HG02759 (cell line): Measurements from ENCODE around the gene MAB21L4.

ENCODE experiments used
- ATAC-seq: cut with Tn5 transposase; IDR thresholded peaks from one replicate; pipeline ENCODE4 v1.9.1; 2021; ENCODE audit warnings: mild to moderate bottlenecking, moderate library complexity; ENCODE audit not compliant: unreplicated experiment

Gene MAB21L4

DNA sequence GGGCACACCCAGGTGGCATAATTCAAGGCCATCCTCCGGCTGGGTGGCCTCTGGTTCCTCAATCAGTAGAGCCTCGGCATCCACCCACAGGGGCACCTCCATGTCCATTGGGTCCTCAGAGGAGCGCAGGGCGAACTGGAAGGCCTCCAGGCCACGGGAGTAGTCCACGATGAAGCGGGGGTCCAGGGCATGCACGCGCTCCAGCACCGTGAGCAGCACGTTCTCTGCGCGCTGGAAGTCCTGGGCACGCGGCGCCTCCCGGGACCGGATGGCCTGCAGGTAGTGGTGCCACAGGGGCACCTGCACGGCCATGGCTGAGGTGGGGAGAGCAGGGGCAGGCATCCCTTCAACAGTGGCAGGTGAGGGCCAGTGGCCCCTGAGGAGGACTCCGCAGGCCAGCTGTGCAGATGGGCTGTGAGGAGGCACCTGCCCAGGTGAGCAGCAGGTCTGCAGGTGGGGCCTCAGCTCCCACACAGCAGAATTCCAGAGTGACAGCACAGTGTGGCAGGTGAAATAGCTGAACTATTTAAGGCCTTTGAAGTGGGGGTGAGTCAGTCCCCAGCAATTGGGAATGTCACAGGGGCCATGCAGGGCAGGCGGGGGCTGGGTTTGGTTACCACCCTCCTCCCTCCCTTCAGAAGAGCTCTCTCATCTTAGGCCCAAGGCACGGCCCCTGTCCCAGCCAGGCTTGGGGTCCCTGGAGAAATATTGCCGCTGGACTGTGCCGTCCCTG is at the start of gene MAB21L4:
Gene MAB21L4, minus strand, starts transcription at position 501 of the 733 bp plus-strand sequence. Its CDS starts 159 bp downstream, at position 342.
- ATAC-seq: no peak

DNA sequence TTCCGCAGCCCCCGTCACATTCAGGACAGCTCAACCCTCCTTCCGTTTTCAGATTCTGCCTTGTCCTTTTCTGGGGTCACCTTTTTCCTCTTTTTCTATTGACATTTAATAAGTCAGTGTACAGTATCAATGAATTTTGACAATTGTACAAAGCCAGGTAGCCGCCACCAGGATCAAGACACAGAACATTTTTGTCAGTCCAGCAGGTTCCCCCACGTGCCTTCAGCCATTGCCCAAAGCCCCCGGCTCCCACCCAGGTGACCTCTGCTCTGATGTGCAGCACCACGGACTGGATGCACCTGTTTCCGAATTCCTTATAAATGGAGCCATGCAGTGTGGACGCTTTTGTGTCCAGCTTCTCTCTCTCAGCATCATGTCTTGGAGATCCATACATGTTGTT is 40.1 kb upstream of the MAB21L4 start:
- no peak for ATAC-seq

DNA sequence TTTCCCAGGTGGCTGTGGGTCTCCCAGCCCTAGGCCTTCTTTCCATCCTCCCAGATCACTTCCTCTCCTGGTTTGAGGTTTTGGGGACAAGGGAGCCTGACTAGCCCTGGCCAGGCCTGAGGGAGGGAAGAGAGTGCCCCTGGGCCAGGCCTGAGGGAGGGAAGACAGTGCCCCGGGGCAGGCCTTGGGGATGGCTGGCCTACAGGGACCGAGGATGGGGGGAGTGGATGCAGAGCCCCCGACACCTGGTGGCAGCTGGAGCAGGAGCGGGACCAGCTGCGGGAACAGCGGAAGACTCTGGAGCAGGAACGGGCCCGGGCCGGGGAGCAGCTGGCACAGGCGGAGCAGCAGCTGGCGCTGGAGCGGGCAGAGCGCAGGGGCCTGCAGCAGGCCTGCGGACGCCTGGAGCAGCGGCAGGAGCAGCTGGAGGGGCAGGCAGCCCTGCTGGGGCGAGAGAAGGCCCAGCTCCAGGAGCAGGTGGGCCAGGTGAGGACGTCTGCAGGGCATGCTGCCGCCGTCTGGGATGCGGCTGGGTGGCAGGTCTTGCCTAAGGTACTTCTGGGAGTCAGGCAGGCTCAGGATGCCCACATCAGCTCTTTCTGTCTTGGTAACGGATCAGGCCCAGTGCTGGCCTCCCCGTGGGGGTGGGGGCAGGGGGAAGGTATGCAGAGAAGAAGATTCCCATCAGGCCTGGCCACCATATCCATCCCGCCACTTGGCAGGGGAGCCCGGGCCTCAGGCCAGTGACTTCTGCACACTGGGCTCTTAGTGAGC is 39.3 kb upstream of the MAB21L4 start:
- no peak for ATAC-seq

- ATAC-seq: no peak
These were observed 38.7 kb upstream of the MAB21L4 start for GRCh38 chr2:240934701-240935102.

- no peak for ATAC-seq
These were observed 38.2 kb upstream of the MAB21L4 start for GRCh38 chr2:240933966-240934700.

GRCh38 chr2:240933048-240933965 is 37.4 kb upstream of the MAB21L4 start:
- ATAC-seq: no peak

DNA sequence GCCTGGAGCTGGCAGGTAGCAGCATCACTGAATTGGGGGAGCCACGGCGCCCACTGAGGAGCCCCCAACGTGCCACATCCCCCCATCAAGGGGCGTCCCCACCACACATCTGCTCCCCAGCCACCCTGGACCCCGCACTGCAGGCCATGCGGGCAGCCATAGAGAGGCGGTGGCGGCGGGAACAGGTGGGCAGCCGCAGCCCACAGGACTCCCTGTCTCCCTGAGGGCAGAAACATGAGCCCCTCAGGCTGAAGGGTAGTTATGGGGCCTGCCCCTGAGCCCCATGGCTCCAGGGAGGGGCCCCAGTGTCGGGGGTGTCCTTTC is 36.7 kb upstream of the MAB21L4 start:
- ATAC-seq: no peak

GRCh38 chr2:240932001-240932723 is 36.2 kb upstream of the MAB21L4 start:
- no peak for ATAC-seq

DNA sequence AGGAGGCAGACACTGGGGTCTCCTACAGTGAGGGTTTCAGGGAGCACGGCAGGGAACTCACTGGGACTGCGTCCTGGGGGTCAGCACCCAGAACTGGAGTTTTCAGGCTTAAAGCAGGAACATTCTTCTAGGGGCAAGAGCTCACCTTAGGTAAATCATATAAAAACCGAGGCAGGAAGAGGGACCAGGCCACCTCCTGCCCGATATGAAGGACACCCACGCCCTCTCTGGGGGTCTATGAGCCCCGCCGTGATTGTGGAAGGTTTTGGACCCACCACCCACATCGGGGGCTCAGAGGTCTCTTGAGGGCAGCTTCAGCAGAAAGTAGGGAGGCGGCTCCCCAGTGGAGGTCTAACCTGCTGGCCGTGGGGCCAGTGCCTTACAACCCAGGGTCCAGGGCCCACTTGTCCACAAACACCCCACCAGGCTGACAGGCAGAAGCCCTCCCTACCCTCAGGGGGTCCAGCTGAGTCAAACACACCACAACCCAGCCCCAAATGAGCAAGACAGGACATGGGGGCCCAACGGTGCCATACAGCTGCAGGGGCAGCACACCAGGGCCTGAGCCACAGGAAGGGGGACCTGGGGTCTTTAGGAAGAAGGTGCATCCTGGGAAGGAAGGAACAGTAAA is 35.5 kb upstream of the MAB21L4 start:
- no peak for ATAC-seq

DNA sequence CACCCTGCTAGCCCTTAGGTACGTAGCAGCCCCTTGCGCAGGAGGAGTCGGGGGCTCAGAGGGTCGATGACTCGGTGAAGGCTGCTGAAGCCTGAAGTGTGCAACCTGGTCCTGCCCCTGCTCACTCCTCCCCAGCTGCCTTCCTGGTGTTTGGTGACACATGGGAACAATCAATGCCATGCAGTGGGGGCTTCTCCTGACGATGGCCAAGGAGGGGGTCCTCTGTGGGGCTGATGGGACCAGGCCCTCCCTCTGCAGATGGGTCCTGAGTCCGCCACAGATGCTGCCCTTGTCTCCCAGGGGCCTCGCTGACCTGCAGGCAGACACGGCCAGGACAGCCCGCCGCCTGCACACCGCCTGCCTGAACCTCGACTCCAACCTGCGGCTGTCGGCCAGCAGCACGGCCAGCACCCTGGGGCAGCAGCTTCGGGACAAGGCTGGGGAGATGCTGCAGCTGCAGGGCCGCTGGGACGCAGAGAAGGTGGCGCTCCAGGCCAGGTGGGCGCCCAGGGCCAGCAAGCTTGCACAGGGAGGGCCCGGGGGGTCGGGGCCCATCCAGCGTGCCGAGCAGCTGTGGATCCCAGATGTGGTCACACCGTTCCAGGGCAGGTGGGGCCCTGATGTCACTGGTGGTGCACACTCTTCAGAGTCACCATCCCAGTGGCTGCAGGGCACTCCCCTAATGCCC is 34.8 kb upstream of the MAB21L4 start:
- ATAC-seq: no peak

DNA sequence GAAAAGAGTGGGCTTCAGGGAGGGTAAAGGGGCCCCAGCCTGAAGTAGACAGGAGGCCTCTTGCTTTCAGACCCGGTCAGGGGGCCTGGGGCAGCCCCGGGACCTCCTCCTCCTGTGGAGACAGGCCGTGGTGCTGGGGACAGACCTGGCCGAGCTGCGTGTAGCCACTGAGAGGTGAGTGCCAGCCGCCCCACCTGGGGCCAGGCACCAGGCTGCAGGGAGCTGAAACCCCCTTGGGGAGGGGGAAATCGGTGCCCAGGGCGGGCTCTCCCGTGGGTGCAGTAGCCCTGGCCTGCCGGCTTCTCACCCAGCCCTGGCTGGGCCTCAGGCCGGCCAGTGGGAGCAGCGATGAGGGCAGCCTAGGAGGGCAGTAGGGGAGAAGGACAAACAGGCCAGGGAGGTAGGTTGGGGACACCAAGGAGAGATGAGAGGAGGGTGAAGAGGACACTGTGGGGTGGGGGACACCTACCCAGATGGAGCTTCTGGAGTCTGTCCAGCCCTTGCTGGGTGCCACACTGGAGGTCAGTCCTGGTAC is 34.2 kb upstream of the MAB21L4 start:
- no peak for ATAC-seq

DNA sequence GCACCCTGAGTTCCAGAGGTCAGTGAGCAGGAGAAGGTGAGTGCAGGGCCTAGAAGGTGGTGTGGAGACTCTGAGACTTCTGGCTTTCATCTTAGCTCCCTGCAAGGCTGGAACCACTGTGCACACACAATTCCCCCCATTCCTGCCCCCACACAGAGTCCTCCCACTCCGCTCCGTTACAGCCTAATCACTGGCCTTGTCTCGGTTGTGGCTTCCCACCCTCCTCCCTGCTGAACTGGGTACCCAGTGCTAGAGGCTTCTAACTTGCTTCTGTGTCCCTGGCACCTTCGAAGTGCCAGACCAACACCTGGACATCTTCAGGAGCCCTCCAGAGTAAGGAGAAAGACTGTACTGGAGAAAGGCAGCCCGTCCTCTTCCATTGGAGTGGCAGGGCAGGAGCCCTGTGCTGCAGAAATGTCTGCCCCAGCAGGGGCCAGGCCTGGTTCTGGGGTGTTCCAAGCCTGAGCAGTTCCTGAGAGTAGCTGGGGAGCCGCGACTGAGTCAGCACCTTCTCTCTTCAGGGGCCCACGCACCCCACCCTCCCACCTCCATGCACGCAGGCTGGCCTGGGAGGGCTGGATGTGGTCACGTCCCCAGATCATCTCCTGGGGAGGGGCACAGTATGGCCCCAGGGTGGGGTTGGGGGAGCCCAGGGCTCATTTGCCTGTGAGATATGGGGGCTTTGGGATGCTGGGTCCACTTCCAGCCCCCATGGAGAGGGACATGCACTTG is 33.6 kb upstream of the MAB21L4 start:
- ATAC-seq: no peak

DNA sequence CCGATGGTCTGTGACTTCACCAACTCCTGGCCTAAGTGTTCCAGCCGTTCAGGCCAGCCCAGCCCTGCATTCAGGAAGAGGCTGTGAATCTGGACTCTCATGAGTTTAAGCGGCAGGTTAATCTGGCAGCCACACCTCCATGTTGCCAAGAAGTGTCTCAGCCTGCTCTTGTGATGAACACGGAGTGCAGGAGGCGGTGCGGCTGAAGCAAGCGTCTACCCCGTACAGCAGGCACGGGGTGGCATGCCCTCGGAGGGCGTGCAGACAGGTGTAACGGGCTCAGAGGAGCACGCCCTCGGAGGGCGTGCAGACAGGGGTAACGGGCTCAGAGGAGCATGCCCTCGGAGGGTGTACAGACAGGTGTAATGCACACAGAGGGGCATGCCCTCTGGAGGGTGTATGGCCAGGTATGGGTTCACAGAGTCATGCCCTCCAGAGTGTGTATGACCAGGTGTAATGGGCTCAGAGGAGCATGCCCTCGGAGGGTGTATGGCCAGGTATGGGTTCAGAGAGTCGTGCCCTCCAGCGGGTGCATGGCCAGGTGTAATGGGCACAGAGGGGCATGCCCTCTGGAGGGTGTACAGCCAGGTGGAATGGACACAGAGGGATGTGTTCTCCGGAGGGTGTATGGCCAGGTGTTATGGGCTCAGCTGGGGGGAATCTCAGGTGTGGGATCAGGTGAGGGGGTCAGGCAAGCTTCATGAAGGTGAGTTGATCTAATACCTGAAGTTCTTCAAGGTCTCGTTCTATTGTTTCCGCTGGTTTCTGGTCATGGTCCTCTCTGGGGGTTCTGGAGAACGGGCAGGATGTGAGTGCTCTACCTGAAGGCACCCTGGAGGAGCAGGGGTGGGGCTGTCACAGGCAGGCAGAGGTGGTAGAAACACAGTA is 32.8 kb upstream of the MAB21L4 start:
- no peak for ATAC-seq

DNA sequence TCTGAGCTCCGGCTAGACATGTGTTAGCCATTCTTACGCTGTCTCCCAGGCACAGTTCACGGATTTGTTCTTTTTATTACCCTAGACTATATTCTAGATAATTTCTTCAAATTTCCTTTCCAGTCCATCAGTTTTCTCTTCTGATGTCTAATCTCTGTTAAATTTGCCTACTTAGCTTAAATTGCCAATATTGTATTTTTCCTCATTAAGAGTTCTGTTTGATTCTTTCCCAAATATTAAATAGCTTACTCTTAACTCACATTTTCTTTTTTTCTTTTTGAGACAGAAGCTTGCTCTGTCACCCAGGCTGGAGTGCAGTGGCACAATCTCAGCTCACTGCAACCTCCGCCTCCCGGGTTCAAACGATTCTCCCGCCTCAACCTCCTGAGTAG is 31.4 kb upstream of the MAB21L4 start:
- ATAC-seq: no peak

DNA sequence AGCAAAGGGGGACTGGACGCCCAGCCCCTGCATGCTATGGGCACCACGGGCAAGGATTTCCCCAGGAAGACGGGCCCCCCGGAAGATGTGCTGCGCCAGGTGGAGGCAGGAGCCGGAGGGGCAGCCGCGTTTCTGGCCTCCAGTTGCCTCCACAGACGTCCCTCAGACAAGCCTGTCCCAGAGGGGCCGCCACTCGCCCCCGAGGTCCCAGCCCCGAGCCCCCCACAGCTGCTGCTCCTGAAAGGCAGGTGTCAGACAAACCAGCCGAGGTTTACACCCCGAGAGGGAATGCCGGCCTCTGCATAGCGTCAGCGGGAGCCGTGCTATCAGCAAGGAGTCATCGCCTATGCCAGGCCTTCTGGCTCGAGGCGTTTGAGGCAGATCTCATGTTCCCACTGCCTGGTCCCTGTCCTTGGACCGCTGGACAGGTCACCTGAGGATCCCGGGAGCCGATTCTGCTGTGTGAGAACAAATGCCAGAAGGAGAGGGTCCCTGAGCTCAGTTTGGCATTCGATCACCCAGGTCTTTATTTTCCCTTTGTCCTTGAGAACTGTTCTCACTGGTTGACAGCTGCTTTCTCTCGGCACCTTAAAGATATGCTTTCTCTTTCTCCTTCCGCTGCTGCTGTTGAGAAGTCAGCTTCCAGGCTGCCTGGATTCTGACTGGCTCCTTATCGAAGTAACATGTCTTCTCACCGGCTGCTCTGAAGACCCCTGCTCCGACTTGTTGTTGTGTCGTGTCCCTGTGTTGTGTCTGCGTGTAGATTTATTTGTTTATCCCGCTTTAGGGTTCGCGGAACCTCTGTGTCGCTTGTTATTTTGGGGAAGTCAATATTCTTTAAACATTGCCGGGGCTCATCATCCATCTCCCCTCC is 30.8 kb upstream of the MAB21L4 start:
- no peak for ATAC-seq
